NT2/D1 (cell line): Measurements from ENCODE around the gene SLCO4A1.

Experiments used
- SUZ12 ChIP-seq: IDR thresholded peaks from 2 replicates; pipeline ENCODE4 v1.6.1; 2011; ENCODE audit not compliant: insufficient read length, insufficient read depth; ENCODE audit errors: extremely low read depth
- YY1 ChIP-seq: IDR thresholded peaks from 2 replicates; pipeline ENCODE4 v1.6.1; 2011; ENCODE audit not compliant: insufficient read length, insufficient read depth
- ZNF274 ChIP-seq: IDR thresholded peaks from 2 replicates; pipeline ENCODE4 v1.6.1; 2011; ENCODE audit warnings: mild to moderate bottlenecking, low read depth, low read length

DNA sequence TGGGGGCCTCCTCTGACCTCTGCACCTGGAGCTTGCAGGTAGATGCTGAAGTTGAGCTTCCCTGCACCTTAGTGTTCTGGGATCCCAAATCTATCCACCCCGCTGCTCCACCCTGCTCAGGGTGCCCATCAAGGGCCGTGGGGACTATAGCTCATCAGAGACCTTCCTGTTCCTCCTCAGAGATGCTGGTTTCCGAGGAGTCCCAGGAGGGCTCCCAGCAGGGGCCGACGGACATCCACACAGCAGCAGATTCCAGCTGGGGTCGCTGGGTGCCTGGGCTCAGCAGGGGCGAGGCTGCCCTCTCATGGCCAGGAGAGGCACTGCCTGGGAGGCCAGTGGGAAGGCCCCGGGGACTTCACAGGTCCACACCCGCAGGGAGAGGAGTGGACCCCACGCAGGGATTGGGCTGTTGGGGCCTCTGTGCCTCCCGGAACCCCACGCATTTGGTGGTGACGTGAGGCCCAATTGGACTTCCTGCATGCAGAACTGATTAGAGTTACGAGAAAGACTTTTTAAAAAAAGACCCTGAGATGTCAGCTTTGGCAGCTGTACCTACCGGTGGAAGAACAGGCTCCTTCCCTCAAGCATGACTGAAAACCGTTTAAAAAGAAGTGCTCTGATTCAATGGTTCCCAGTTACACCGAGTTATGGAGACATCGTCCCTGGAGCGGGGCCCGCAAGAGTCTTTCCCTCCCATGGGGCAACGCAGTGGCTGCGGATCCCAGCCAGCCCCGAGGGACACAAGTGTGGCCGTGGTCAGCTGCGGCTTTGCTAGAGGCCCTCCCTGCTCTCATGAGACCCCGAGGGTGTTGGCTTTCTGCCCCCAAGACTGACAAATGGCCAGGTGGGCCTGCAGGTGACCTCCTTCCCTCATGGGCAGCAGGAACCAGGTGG, 25.3 kb upstream of the SLCO4A1 start:
- no peak for TF ChIP-seq YY1
- no peak for TF ChIP-seq ZNF274
- no peak for TF ChIP-seq SUZ12
